ENCODE results near the gene TMEM233. TPM values are rescaled to one million over a fixed set of nuclear protein-coding genes. Genes with fewer than 3 reads are reported as not detected.

TMEM233 gene
- polyA plus RNA-seq, 1 donor from 2014 or later = not detected

DNA sequence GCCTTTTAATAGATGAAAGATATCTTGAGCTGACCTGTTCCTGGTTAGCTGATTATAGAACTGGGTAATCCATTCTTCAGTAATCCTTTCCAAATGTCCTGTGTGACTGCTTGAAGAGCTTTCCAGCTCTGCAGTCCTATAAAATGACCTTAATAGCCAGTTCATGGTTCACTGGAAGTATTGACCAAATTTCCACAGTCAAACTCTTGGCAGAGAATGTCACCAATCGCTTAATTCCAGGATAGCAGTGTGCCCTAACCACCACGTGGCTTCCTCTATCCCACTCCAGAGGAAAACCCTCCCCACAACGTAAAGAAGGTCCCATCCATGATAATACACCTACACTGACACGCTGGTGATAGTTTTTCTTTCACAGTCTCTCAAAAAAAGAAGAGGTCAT is 91.8 kb downstream of the TMEM233 start:
- H4K20me1 ChIP-seq (ENCODE audit: insufficient read depth) = no peaks in the 10 kb centered on the region

GRCh38 chr12:119686355-119686754 is 92.8 kb downstream of the TMEM233 start:
- Histone ChIP-seq H3K27ac (ENCODE audit: low read length) (no peak overlapping the region), H3F3A (ENCODE audit: insufficient read depth, low read length, poor library complexity, severe bottlenecking) (no peaks in the 10 kb centered on the region), H3K4me2 (ENCODE audit: low read length) (no peak overlapping the region), H3K27me3 (ENCODE audit: insufficient read depth, low read depth, low read length) (no peaks in the 10 kb centered on the region), H3K36me3 (ENCODE audit: insufficient read depth, low read length) (no peaks in the 10 kb centered on the region), H2AFZ (ENCODE audit: low read depth, low read length) (no peak overlapping the region), H3K79me2 (replicated peaks; ENCODE audit: insufficient read depth, low read length) (no peaks in the 10 kb centered on the region), H3K4me3 (ENCODE audit: low read length) (no peak overlapping the region), H3K9ac (ENCODE audit: low read length) (no peak overlapping the region), H3K9me3 (ENCODE audit: low read length) (no peaks in the 10 kb centered on the region), H4K20me1 (ENCODE audit: insufficient read depth) (no peaks in the 10 kb centered on the region), H3K9me2 (ENCODE audit: insufficient read depth, low read length) (no peaks in the 10 kb centered on the region)
- TF ChIP-seq SMC3 (conservative IDR thresholded peaks at IDR 0.05; ENCODE audit: poor library complexity) (no peak), REST (IDR thresholded peaks at IDR 0.05; ENCODE audit: borderline replicate concordance) (no peak), MXI1 (conservative IDR thresholded peaks at IDR 0.05; ENCODE audit: poor library complexity, severe bottlenecking) (no peak), EZH2 (IDR thresholded peaks at IDR 0.05; ENCODE audit: borderline replicate concordance, insufficient read depth, low read length, poor library complexity, severe bottlenecking) (no peak), EP300 (conservative IDR thresholded peaks at IDR 0.05; ENCODE audit: poor library complexity, severe bottlenecking) (no peak), POLR2AphosphoS5 (IDR thresholded peaks at IDR 0.05) (no peak), TAF1 (IDR thresholded peaks at IDR 0.05; ENCODE audit: low read depth) (no peak), RAD21 (conservative IDR thresholded peaks at IDR 0.05) (no peak)
- TF ChIP-seq, protein P1, sequence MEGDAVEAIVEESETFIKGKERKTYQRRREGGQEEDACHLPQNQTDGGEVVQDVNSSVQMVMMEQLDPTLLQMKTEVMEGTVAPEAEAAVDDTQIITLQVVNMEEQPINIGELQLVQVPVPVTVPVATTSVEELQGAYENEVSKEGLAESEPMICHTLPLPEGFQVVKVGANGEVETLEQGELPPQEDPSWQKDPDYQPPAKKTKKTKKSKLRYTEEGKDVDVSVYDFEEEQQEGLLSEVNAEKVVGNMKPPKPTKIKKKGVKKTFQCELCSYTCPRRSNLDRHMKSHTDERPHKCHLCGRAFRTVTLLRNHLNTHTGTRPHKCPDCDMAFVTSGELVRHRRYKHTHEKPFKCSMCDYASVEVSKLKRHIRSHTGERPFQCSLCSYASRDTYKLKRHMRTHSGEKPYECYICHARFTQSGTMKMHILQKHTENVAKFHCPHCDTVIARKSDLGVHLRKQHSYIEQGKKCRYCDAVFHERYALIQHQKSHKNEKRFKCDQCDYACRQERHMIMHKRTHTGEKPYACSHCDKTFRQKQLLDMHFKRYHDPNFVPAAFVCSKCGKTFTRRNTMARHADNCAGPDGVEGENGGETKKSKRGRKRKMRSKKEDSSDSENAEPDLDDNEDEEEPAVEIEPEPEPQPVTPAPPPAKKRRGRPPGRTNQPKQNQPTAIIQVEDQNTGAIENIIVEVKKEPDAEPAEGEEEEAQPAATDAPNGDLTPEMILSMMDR (IDR thresholded peaks at IDR 0.05; ENCODE audit: poor library complexity, severe bottlenecking) = no peak

More for the DNA sequence above, 91.8 kb downstream of the TMEM233 start:
- no peak overlapping the region for H3K4me3 ChIP-seq (ENCODE audit: low read length)
- H3K9me3 ChIP-seq (ENCODE audit: low read length) = no peaks in the 10 kb centered on the region
- no peaks in the 10 kb centered on the region for H3K79me2 ChIP-seq (replicated peaks; ENCODE audit: insufficient read depth, low read length)
- peaks cover 3% of the 10 kb centered on the region for H3K36me3 ChIP-seq (ENCODE audit: insufficient read depth, low read length)
- no peaks in the 10 kb centered on the region for H3F3A ChIP-seq (ENCODE audit: insufficient read depth, low read length, poor library complexity, severe bottlenecking)
- no peak for TF ChIP-seq SMC3 (conservative IDR thresholded peaks at IDR 0.05; ENCODE audit: poor library complexity)
- TF ChIP-seq, protein P1 (IDR thresholded peaks at IDR 0.05; ENCODE audit: poor library complexity, severe bottlenecking) = no peak
- no peak for TF ChIP-seq EZH2 (IDR thresholded peaks at IDR 0.05; ENCODE audit: borderline replicate concordance, insufficient read depth, low read length, poor library complexity, severe bottlenecking)
- TF ChIP-seq TAF1 (IDR thresholded peaks at IDR 0.05; ENCODE audit: low read depth) = no peak
- H3K9me2 ChIP-seq (ENCODE audit: insufficient read depth, low read length) = no peaks in the 10 kb centered on the region
- H3K9ac ChIP-seq (ENCODE audit: low read length) = no peak overlapping the region
- no peak overlapping the region for H3K27ac ChIP-seq (ENCODE audit: low read length)
- no peak overlapping the region for H3K4me2 ChIP-seq (ENCODE audit: low read length)
- H2AFZ ChIP-seq (ENCODE audit: low read depth, low read length) = no peak overlapping the region
- H3K27me3 ChIP-seq (ENCODE audit: insufficient read depth, low read depth, low read length) = no peaks in the 10 kb centered on the region
